IPS-11a (cell line): ENCODE data around the gene PDE8B.

Experiments used
- H3K4me3 ChIP-seq: one replicate; pipeline ENCODE4 v1.5.1; 2013; ENCODE audit warnings: low read depth, low read length, control low read depth

PDE8B gene

GRCh38 chr5:77189421-77189820 is 21.1 kb upstream of the PDE8B start:
- no peak overlapping the region for H3K4me3 ChIP-seq

GRCh38 chr5:77192441-77193050 is 17.9 kb upstream of the PDE8B start:
- no peak overlapping the region for H3K4me3 ChIP-seq

DNA sequence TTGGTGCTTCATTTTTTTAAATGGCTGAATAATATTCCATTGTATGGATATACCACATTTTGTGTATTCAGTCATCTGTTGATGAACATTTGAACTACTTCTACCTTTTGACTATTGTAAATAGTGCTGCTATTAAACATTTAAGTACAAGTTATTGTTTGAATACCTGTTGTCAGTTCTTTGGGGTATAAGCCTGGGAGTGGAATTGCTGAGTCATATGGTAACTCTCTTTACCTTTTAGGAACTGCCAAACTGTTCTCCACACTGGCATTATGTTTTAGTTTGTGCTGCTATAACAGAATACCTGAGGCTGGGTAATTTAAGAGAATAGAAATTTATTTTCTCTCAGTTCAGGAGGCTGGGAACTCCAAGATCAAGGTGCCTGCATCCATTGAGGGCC is 15.7 kb upstream of the PDE8B start:
- H3K4me3 ChIP-seq: no peak overlapping the region

DNA sequence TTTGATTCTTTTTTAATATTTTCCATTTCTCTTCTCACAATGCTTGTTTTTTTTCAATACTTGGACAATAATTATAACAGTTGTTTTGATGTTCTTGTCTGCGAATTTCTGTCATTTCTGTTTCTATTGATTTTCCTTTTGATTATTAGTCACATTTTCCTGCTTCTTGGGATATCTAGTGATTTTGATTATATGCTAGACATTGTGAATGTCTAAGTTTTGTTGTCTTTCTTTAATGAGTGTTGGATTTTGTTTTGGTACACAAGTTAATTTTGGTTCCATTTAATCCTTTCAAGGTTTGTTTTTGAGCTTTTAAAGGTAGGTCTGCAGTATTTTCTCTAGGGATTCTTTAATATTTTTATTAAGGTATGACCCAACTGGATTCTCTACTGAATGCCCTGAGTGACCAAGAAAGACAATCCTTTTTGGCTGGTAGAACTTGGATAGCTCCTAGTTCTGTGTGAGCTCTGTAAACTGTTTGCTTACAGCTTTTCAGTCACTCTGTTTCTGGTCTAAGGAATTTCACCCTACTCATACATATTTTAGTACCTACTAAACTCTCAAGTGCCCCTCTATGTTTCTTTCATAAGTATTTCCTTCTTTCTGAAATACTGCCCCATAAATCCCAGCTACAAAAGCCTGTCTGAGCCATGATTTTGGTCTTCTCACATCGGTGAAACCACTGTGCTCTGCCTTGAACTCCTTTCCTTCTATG is 12.5 kb upstream of the PDE8B start:
- no peak overlapping the region for H3K4me3 ChIP-seq

GRCh38 chr5:77200663-77201062 is 9.8 kb upstream of the PDE8B start:
- H3K4me3 ChIP-seq: no peak overlapping the region

GRCh38 chr5:77202145-77202544 is 8.3 kb upstream of the PDE8B start:
- H3K4me3 ChIP-seq: no peak overlapping the region

DNA sequence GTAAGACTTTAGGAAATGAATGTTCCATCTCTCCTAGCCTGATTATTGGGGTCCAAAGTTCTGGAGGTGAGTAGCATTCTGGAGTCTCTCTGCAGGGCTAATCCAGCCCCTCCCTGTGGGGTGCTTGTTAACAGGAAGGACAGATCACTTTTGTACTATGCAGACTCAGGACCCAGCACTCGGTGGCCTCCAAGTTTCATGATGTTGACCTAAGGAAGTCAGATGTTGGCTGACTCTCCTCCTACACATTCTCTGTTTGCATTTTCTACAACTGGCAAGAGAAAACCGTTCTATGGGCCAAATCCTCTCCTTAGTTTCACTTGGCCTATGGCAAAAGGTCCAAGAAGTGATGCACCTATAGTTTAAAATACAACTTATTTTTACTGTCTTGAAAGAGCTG is 5.5 kb upstream of the PDE8B start:
- H3K4me3 ChIP-seq: no peak overlapping the region

GRCh38 chr5:77208507-77209163 is 1.8 kb upstream of the PDE8B start:
- H3K4me3 ChIP-seq: no peak overlapping the region

GRCh38 chr5:77209495-77210090 is 887 bp upstream of the PDE8B start:
- no peak overlapping the region for H3K4me3 ChIP-seq

DNA sequence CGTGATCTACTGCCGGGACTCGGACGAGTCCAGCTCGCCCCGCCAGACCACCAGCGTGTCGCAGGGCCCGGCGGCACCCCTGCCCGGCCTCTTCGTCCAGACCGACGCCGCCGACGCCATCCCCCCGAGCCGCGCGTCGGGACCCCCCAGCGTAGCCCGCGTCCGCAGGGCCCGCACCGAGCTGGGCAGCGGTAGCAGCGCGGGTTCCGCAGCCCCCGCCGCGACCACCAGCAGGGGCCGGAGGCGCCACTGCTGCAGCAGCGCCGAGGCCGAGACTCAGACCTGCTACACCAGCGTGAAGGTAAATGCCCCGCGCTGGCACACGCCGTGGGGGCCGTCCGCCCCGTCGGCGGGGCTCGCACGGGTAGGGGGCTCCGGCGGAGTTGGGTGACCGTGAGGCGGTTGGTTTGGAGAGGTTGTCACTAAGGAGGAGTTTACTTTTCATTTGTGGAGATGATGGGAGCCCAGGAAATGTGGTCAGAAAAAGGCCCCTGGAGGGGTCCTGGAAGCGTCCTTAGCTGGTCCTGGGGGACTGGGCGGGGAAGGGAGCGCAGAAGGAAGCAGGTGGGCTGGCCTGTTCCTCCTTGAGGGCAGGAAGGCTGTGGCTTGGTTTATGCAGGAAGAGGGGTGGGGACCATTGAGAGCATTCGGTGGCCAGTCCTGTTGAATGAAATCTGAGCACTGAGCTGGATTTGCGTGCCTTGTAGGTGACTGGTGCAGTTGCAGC is 647 bp downstream of the PDE8B start:
- H3K4me3 ChIP-seq: peak overlapping the region; percentile 45

DNA sequence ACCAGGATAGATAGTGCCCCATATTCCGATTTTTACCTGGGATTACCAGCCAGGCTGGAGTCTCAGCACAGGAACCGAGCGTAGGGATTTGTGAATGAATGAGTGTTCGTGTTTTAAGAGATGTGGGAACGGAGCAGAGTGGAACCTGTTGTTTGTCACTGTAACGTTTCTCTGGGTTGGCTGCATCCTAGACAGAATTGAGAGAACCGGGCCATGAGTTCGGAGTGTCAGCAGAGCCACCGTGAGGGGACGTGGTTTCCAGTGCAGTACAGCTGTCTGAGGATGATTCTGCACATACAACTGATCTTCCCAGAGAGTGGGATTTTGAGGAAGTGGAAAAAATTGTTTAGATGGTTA is 1.2 kb downstream of the PDE8B start:
- no peak overlapping the region for H3K4me3 ChIP-seq

- no peak overlapping the region for H3K4me3 ChIP-seq
Measured at GRCh38 chr5:77213601-77214000, 3.1 kb downstream of the PDE8B start.

DNA sequence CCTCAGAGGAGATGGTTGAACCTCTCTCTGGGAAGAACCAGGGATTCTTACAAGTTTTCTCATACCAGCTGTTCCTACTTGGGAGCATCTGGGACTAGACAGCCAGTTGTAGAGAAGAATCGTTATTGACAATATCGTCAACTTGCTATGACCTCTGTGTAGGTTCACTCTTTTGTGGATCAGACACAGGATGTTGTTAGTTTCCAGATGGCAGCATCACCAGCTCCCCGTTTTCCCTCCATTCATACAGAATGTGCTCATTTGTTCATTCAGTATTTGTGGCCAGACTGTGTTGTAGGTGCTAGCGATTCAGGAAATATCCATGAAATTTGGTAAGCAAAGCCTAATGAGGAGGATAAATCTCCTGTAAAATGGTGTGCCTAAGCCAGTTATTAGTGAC is 3.7 kb downstream of the PDE8B start:
- H3K4me3 ChIP-seq: no peak overlapping the region

DNA sequence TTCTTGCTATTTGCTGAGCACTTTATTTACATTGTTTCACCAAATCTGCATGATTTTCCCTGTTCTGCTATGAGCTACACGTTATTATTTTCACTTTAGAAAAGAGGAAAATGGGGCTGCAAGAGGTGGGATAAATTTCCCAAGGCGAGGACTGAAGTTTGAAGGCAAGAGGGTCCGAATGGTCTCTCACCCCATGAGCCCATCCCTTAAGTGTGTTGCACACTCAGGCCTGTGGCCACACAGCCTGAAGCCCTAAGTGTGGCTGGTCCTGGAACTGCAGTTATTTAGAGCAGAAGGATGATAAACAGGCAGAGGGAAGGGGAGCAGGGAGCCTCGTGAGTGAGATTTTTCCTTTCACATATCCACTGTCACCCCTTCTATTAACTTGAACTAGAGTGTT is 7.8 kb downstream of the PDE8B start:
- H3K4me3 ChIP-seq: no peak overlapping the region

- no peak overlapping the region for H3K4me3 ChIP-seq
Measured at GRCh38 chr5:77221115-77221514, 10.6 kb downstream of the PDE8B start.

DNA sequence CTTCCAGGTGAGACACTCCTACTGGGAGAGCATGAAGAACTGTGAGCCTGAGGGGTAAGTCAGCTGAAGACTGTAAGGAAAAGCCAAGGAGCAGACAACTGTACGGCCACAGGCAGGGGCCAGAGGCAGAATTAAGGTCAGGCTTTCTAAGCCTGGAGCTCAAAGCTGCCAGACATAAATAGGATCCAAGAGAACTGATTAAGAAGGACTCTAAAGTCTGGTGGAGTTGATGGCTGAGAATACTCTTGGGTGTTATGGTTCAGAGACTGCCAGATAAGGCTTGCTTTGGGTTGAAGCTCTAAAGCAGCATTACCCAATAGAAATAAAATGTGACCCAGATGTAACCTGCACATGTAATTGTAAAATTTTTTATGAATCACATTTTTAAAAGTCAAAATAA is 12.2 kb downstream of the PDE8B start:
- no peak overlapping the region for H3K4me3 ChIP-seq

- H3K4me3 ChIP-seq: no peak overlapping the region
Measured at GRCh38 chr5:77223653-77224052, 13.2 kb downstream of the PDE8B start.

DNA sequence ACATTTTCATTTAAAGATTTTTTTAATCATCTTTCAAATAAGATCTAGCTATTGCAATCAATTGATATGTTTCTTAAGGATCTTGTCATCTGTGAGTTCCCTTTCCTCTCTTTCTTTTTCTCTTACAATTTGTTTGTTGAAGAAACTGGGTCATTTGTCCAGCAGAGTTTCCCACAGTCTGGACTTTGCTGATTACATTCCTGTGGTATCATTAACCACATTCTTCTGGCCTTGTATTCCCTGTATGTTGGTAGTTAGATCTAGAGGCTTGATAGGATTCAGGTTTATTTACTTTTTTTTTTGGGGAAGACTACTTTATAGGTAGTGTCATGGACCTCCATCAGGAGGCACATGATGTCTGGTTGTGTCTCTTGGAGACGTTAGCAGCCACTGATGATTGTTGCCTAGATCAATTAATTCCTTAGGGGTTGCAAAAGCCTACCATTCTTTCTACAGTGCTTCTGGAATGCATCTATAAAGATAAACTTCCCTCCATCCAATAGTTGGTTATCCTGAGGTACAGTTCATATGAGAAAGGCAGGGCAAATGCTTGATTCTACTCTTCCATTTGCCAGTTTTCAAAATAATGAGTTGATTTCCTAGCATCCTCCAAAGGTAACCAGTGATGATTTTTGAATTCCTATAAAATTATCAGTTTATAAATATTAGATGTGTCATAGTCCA is 14.3 kb downstream of the PDE8B start:
- no peak overlapping the region for H3K4me3 ChIP-seq

GRCh38 chr5:77225531-77225930 is 15.1 kb downstream of the PDE8B start:
- H3K4me3 ChIP-seq: no peak overlapping the region

DNA sequence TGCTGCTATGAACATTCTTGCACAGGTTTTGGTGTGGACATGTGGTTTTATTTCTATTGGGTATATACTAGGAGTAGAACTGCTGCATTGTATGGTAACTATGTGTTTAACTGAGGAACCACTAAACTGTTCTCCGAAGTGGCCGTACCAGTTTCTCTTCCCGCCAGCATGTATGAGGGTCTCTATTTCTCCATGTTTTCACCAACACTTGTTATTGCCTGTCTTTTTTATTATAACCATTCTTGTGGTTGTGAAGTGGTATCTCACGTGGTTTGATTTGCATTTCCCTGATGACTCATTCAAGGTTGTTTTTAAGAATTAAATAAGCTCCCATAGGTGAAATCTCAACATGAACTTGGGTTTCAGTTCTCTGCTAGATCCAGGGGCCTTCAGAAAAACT is 19.4 kb downstream of the PDE8B start:
- no peak overlapping the region for H3K4me3 ChIP-seq
